Esophagus squamous epithelium (tissue), 4 donors: ENCODE results near the gene CREB5.

ENCODE experiments used
- POLR2A ChIP-seq, 4 donors: fragments of 450-650 bp; IDR thresholded peaks; one replicate each; pipeline ENCODE4 v1.6.1; 2017; ENCODE audit warnings: antibody characterized with exemption in 4 of 4, mild to moderate bottlenecking in 4 of 4, moderate library complexity in 3 of 4
- TF ChIP-seq, protein P1 (sequence below), 6 experiments: fragments of 450-650 bp in 4 of 6; fragments of 200-600 bp in 2 of 6; sonication (generic) in 2 of 6; IDR thresholded peaks; one replicate each; pipeline ENCODE4 v1.5.1; 2016 to 2019; ENCODE audit warnings: antibody characterized with exemption in 6 of 6, mild to moderate bottlenecking in 4 of 6, moderate library complexity in 4 of 6

DNA sequence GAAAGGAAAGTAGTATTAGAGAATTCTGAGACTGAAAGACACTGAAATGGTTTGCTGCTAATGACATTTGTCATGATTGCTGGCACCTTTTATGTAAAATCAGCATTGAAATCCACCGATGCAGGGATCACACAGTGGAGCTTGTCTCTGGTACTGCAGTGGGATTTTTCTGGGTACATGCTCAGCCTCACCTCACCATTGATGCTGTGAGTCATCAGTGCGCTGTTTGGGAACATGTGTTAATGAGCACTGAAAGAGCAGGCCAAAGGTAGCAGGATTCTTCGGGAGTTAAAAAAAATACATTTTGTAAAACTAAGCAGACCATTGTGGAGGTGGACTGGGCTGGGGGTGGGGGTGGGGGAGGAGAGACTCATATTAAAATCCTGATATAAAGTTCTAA, 174.9 kb downstream of the CREB5 start:
- TF ChIP-seq, protein P1, sequence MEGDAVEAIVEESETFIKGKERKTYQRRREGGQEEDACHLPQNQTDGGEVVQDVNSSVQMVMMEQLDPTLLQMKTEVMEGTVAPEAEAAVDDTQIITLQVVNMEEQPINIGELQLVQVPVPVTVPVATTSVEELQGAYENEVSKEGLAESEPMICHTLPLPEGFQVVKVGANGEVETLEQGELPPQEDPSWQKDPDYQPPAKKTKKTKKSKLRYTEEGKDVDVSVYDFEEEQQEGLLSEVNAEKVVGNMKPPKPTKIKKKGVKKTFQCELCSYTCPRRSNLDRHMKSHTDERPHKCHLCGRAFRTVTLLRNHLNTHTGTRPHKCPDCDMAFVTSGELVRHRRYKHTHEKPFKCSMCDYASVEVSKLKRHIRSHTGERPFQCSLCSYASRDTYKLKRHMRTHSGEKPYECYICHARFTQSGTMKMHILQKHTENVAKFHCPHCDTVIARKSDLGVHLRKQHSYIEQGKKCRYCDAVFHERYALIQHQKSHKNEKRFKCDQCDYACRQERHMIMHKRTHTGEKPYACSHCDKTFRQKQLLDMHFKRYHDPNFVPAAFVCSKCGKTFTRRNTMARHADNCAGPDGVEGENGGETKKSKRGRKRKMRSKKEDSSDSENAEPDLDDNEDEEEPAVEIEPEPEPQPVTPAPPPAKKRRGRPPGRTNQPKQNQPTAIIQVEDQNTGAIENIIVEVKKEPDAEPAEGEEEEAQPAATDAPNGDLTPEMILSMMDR (IDR thresholded peaks at IDR 0.05): no peak
- no peak for TF ChIP-seq POLR2A (IDR thresholded peaks at IDR 0.05)
